Hepatocyte (in vitro differentiated cells): ENCODE data around the gene KLF1.

Experiments
- EZH2phosphoT487 ChIP-seq: fragments of 200-600 bp; sonication (generic); IDR thresholded peaks from one replicate; pipeline ENCODE4 v1.6.1; 2018; ENCODE audit warnings: antibody characterized with exemption, mild to moderate bottlenecking, low read depth, moderate library complexity; ENCODE audit not compliant: unreplicated experiment, severe bottlenecking
- TF ChIP-seq, protein P1 (sequence below): fragments of 200-600 bp; sonication (generic); IDR thresholded peaks from 2 replicates; pipeline ENCODE4 v1.5.1; 2016; ENCODE audit warnings: antibody characterized with exemption, mild to moderate bottlenecking; ENCODE audit not compliant: poor library complexity

DNA sequence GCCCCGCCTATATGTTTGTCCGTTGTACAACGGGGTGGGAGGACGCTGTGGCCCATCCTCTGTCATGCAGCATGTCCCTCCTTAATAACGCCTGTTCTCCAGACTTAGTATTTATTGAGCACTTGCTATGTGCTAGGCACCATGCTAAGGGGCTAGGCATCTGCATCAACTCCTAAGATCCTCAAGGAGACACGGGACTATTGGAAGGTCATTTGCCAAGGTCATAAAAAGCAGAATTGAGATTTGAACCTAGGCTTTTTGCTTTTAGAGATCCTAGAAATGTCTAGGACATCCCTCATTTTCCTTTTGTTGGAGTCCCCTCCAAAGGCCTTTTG, 50.5 kb downstream of the KLF1 start:
- TF ChIP-seq, protein P1, sequence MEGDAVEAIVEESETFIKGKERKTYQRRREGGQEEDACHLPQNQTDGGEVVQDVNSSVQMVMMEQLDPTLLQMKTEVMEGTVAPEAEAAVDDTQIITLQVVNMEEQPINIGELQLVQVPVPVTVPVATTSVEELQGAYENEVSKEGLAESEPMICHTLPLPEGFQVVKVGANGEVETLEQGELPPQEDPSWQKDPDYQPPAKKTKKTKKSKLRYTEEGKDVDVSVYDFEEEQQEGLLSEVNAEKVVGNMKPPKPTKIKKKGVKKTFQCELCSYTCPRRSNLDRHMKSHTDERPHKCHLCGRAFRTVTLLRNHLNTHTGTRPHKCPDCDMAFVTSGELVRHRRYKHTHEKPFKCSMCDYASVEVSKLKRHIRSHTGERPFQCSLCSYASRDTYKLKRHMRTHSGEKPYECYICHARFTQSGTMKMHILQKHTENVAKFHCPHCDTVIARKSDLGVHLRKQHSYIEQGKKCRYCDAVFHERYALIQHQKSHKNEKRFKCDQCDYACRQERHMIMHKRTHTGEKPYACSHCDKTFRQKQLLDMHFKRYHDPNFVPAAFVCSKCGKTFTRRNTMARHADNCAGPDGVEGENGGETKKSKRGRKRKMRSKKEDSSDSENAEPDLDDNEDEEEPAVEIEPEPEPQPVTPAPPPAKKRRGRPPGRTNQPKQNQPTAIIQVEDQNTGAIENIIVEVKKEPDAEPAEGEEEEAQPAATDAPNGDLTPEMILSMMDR = no peak
- TF ChIP-seq EZH2phosphoT487 = peak; percentile 0
